Pancreas (tissue), 10 donors: ENCODE measurements around the gene PIGQ. TPM values are rescaled to one million over a fixed set of nuclear protein-coding genes. Genes with fewer than 3 reads are reported as not detected.

Experiments used
- ATAC-seq, 4 donors: fragments of 200-7000 bp; cut with Tn5 transposase; one replicate each; pipeline versions ENCODE4 v1.8.0 to v1.9.1; 2020; ENCODE audit warnings: mild to moderate bottlenecking in 4 of 4, moderate library complexity in 4 of 4
- DNase-seq, 6 donors: peaks; one replicate each; pipeline ENCODE4 v3.0.0-alpha.2; 2020
- FAIRE-seq: peaks from 2 replicates; lab custom pipeline; 2012; peaks lifted over from hg19 to GRCh38; lab: Jason Lieb, UNC
- H3K27ac ChIP-seq, 4 donors: fragments of 200-600 bp; sonication (generic); 1 replicate in 3 of 4; 2 replicates in 1 of 4; pipeline versions ENCODE4 v1.5.0 to v1.8.0; 2020
- H3K27me3 ChIP-seq, 4 donors: fragments of 200-600 bp; one replicate each; pipeline ENCODE4 v1.8.0; 2021
- H3K36me3 ChIP-seq, 3 donors: fragments of 200-600 bp; sonication (generic) in 1 of 3; one replicate each; pipeline versions ENCODE4 v1.5.0 to v1.8.0; 2020 to 2021
- H3K4me1 ChIP-seq, 3 donors: fragments of 200-600 bp; one replicate each; pipeline ENCODE4 v1.8.0; 2021
- H3K4me3 ChIP-seq, 4 donors: fragments of 200-600 bp; sonication (generic) in 2 of 4; one replicate each; pipeline versions ENCODE4 v1.5.0 to v1.8.0; 2020 to 2021
- H3K9me3 ChIP-seq, 4 donors: fragments of 200-600 bp; one replicate each; pipeline ENCODE4 v1.8.0; 2021
- WGBS, 2 donors: extraction: QIAGEN DNeasy Blood & Tissue Kit; methylation state at CpG; one replicate each; pipeline ENCODE4 v1.1.7; 2013; 5-methylcytosine and 5-hydroxymethylcytosine counted together
- intact Hi-C, 3 donors: fragments of 100-400 bp; cut with DNase I; formaldehyde crosslinking; loops; one replicate each; pipeline versions ENCODE4 v1.11.1 to v1.14.2; 2022
- polyA plus RNA-seq, 2 donors: library from polyadenylated mRNA; stranded (reverse); fragments of 200-250 nt; gene quantifications; one replicate each; pipeline ENCODE4 v1.2.3, GENCODE V29; 2013
- total RNA-seq, 6 donors: library from RNA; stranded (reverse); fragmentation: NEBNext Ultra II Directional in 4 of 6; extraction: Animal tissue kit (Norgen Biotek cat#: 25700) in 4 of 6; gene quantifications; one replicate each; pipeline versions ENCODE4 v1.2.1 to v1.2.4, GENCODE V29; 2021 to 2023
- TF ChIP-seq, protein P1 (sequence below), 4 donors: fragments of 200-600 bp; sonication (generic) in 3 of 4; IDR thresholded peaks; one replicate each; pipeline versions ENCODE4 v1.5.0 to v1.8.0; 2021; ENCODE audit warnings: antibody characterized with exemption in 4 of 4
- donor health status: healthy with polysubstance abuse.
- donor health status: DM: no; HTN: no; CAD: no; lungs with moderate emphysema.
- donor health status: DM: no; HTN: no; CAD: no.
- donor health status: control.
- donor health status: control.
- donor health status: Bipolar disorder and iron deficiency.
- donor health status: DM: yes; HTN: yes; CAD: no.
- donor health status: DM: no; HTN: no; CAD: no.
- donor health status: DM: no; HTN: no; CAD: no.
- donor health status: DM: yes; HTN: yes; CAD: no.

The PIGQ gene
- total and polyA plus RNA-seq, 8 donors = 29.7 to 165 (median 43.6) TPM

GRCh38 chr16:565419-566330 lies 4.1 kb upstream of the PIGQ start:
- TF ChIP-seq, protein P1, sequence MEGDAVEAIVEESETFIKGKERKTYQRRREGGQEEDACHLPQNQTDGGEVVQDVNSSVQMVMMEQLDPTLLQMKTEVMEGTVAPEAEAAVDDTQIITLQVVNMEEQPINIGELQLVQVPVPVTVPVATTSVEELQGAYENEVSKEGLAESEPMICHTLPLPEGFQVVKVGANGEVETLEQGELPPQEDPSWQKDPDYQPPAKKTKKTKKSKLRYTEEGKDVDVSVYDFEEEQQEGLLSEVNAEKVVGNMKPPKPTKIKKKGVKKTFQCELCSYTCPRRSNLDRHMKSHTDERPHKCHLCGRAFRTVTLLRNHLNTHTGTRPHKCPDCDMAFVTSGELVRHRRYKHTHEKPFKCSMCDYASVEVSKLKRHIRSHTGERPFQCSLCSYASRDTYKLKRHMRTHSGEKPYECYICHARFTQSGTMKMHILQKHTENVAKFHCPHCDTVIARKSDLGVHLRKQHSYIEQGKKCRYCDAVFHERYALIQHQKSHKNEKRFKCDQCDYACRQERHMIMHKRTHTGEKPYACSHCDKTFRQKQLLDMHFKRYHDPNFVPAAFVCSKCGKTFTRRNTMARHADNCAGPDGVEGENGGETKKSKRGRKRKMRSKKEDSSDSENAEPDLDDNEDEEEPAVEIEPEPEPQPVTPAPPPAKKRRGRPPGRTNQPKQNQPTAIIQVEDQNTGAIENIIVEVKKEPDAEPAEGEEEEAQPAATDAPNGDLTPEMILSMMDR (IDR thresholded peaks at IDR 0.05) = no peak
- no peak overlapping the region for H3K4me3 ChIP-seq
- DNase-seq (no peak), ATAC-seq (no peak), FAIRE-seq (no peak)
- peaks cover 0 to 5% (median 3%) of the 10 kb centered on the region in 3 donors for H3K4me1 ChIP-seq
- no peak overlapping the region for H3K27ac ChIP-seq
- no peaks in the 10 kb centered on the region for H3K36me3 ChIP-seq
- H3K9me3 ChIP-seq = no peaks in the 10 kb centered on the region
- 52 to 58% methylated on average over 28 to 35 of the region's 35 CpGs for WGBS, 2 donors
- intact Hi-C loops = no loop called here
- no peaks in the 10 kb centered on the region for H3K27me3 ChIP-seq

GRCh38 chr16:566475-567372 lies 3.0 kb upstream of the PIGQ start, which contains the start of gene NHLRC4:
Gene NHLRC4, plus strand, starts transcription at chr16:567005. Its CDS starts 1,043 bp downstream, at chr16:568048.
- intact Hi-C loops = no loop called here
- H3K4me1 ChIP-seq = peaks cover 0 to 5% (median 3%) of the 10 kb centered on the region in 3 donors
- no peak for FAIRE-seq

DNA sequence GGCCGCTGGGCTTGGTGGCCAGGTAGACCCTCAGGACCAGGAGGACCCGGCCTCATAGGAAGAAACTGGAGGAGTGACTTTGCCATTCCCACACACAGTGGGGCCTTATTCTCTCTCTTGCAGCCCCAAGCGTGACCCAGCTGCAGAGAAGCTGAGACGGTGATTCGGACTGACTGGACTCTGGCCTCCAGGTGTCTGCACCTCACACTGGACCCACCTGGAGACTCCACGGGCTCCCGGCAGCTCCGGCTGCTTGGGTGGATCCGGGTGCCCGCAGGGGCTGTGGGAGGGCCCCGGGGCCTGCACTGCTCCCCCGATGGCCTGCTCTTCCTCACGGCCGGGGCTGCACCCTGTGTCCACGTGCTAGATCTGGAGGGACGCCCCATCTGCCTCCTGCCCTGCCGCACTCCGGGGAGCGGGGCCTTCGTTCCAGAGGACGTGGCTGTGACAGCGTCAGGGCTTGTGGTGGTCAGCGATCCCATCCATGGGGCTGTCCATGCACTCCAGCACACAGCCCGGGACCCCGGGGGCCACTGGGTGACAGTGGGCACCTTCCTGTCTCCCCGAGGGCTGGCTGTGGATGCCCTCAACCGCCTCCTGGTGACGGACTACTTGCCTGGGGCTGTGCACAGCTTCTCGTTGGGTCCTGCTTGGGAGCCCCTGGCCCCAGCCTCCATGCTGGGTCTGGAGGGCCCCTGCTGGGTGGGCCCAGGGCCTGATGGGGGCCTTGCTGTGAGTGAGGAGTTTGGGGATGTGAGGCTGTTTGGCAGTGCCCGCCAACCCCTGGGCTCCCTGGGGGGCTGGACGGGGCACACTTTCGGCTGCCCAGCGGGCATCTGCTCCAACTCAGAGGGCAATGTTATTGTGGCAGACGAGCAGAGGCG lies 2.2 kb upstream of the PIGQ start:
- FAIRE-seq (no peak), ATAC-seq (no peak), DNase-seq (no peak)
- no peaks in the 10 kb centered on the region for H3K27me3 ChIP-seq
- no peaks in the 10 kb centered on the region for H3K36me3 ChIP-seq
- H3K27ac ChIP-seq = no peak overlapping the region
- peak overlapping the region in 1 of 4 donors; percentile 23 for H3K4me3 ChIP-seq
- WGBS, 2 donors = 90 to 93% methylated on average over 34 to 35 of the region's 35 CpGs
- H3K9me3 ChIP-seq = no peaks in the 10 kb centered on the region
- intact Hi-C loops = no loop called here
- H3K4me1 ChIP-seq = peaks cover 0 to 5% (median 3%) of the 10 kb centered on the region in 3 donors
- TF ChIP-seq, protein P1 (IDR thresholded peaks at IDR 0.05) = no peak

More at GRCh38 chr16:566475-567372, 3.0 kb upstream of the PIGQ start, which contains the start of gene NHLRC4:
- Histone ChIP-seq H3K27me3 (no peaks in the 10 kb centered on the region), H3K27ac (no peak within 1 kb of the TSS), H3K9me3 (no peaks in the 10 kb centered on the region), H3K36me3 (no peaks in the 10 kb centered on the region), H3K4me3 (peak within 1 kb of the TSS in 1 of 4 donors; percentile 23)
- 59 to 60% methylated on average over 25 to 26 of the region's 26 CpGs for WGBS, 2 donors
- TF ChIP-seq, protein P1 (IDR thresholded peaks at IDR 0.05) = no peak
- DNase-seq (no peak), ATAC-seq (peak in 3 of 4 donors; percentile 6 to 18 (median 14))

DNA sequence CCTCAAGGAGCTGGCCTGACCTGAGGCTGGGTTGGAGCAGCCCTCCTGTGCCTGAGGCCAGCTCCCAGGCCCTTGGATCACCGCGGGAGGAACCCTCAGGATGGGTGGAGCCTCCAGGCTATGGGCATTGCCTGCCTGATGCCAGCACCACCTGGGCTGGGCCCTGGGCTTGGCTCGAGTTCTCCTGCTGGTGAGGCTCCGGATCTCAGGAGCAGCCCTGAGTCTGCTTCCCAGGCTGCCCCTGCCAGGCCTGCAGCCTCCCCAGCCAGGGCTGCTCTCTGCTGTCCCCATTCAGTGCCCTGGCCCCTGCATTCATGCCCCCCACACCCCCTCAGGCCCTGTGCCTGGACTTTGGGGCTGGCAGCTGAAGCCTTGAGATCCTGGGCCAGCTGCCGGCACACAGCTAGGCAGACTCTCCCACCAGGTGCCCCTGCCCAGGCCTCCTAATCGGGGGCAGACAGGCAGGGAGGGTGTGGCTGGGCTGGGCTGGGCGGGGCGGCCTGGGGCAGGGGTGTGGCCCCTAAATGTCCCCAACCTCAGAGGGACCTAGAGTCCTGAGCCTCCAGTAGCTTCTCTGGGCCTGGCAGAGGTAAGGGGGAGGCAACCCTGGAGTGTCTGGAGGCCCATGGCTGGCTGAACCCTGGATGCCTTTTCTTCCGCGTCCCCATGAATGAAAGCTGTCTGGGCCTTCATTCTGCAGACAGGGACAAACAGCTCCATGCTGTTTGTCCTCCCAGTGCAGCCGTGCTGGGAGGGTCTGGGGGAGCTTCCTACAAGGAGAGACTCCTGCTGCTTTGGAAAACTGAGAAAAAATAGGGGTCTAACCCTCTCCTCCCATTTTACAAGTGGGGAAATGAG lies 1.1 kb upstream of the PIGQ start:
- DNase-seq (no peak), ATAC-seq (no peak), FAIRE-seq (no peak)
- Histone ChIP-seq H3K9me3 (no peaks in the 10 kb centered on the region), H3K36me3 (no peaks in the 10 kb centered on the region), H3K27me3 (no peaks in the 10 kb centered on the region), H3K27ac (no peak overlapping the region), H3K4me1 (peaks cover 0 to 5% (median 3%) of the 10 kb centered on the region in 3 donors), H3K4me3 (no peak overlapping the region)
- intact Hi-C loops = no loop called here
- WGBS, 2 donors = 71 to 72% methylated on average over 10 to 11 of the region's 11 CpGs
- TF ChIP-seq, protein P1 (IDR thresholded peaks at IDR 0.05) = no peak
